GM19397 (cell line): ENCODE measurements around the gene OR6S1.
"Not testable (repeated sequence)": the region's sequence is repeated elsewhere in the genome, so short reads cannot be mapped to it uniquely, and the experiment has no call there.

Source experiments
- ATAC-seq: cut with Tn5 transposase; IDR thresholded peaks from one replicate; pipeline ENCODE4 v1.9.1; 2021; ENCODE audit warnings: mild to moderate bottlenecking, moderate library complexity; ENCODE audit not compliant: unreplicated experiment

The OR6S1 gene

DNA sequence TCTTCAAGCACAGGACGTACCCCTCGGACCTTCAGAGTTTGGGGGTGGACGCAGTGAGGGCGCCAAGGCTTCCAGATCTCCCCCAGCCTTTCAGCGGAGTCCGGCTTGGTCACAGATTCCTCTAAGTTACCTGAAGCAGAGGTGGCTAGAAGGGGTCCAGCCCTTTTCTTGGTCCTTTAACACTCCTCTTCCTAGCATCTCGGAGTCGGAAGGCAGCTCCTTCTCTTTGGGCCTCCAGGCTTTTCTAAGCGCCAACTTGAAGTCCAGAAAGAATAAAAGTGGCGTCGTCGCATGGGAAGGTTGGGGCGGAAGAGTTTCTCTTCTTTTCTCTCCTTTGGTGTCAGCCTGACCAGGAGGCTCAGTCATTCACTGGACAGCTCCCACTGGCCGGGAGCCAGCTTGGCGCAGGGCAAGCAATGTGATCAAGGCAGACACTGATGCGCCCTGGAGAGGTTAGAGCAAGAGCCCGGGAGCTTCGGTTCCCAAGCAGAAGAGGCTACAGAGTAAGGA, 9.6 kb downstream of the OR6S1 start:
- ATAC-seq, result peak; percentile 1

DNA sequence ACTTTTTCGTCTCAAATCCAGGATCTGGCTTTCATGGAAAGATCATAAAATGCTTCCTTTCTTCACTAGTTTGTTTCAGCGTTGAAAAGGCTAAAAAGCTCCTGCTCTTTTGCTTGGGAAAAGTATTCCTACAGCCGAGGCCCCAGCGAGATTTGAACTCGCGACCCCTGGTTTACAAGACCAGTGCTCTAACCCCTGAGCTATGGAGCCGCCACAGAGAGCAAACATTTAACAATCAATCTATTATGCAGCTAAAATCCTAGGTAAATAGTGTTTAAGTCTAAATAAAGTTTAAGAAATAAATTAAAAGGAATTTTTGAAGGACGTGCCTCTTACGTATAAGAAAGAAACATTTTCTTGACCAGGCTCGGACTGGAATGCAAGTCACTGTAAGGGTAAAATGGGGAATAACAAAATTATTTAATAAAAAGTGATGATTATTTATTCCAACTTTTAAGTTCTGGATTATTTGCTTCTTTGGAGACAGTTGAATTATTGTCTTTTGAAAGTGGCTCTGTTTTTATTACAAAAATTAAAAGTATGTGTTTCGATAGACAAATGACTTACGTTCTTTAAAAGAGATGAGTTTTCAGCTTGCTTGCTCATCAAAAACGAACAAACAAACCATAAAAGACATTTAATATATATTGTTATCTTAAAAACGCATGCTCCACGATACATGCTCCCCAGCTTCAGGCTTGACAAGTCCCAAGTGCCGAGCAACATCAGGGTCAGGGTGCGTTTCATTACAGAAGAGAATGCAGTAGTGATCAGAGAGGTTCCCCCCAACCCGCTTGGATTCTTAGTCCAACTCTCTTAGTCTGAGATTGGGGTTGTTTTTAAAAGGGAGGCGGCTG, 10.2 kb downstream of the OR6S1 start:
- no peak for ATAC-seq

DNA sequence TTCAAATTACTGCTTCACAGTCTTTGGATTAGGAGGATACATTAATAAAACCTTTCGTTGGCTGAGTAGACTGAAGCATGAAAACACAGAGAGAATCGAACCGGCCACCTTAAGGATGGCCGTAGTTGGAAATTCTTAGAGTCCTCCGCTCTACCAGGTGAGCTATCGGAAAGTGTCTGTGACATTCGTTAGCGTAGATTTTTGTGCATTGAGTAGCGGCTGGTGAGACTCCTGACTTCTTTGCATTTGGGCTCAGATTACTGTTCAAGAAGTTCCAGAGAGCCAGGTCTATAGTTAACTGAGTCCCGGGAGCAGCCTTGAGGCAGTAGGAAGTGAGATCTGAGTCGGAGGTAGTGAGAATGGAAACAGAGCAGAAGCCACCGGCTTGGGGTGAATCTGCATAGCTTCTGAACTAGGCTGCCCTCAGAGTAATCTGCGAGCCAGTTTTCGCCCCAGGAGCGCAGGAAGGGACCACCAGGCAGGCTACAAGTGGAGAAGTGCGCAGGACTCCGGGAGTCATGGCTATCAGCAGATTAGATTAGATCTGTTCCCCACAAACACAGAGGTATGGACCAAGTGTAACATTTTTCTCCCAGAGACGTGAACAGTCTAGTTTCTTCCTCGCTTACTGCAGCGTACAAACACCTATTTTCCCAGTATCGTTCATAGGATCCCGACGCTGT, 11.0 kb downstream of the OR6S1 start:
- no peak for ATAC-seq

DNA sequence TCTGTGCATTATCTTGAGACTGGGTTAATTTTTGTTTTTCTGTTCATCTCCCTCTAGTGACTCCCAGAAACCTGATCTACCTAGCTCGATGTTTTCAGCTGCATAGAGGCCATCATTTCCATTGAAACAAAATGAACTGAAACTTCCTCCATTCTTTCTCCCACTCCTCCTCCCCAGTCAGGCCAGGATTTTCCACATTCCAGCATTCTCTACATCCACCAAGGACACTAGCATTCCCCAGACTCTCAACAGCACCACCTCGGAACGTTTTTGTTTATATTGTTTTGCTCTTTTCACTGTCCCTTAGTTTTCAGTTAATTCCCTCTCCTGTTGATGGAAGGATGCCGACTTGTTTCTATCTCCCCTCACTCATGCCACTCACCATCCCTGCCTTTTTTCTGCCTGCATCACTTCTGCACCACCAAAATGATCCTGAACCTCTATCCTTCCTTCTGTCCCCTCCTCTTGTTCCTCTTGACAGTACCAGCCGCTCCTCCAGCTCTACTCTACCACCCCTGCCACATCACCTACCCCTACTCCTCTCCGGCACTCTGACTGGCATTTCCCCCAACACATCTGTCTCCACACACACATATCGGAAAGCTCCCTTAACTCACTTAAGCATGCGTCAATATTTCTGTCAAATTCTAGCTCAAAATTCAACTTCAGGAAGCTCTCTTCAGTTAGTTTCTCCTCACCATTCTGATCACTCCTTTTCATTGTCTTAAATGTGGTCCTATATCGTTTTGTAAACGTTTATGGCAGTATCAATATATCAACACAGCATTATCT, 13.2 kb downstream of the OR6S1 start:
- no peak for ATAC-seq

DNA sequence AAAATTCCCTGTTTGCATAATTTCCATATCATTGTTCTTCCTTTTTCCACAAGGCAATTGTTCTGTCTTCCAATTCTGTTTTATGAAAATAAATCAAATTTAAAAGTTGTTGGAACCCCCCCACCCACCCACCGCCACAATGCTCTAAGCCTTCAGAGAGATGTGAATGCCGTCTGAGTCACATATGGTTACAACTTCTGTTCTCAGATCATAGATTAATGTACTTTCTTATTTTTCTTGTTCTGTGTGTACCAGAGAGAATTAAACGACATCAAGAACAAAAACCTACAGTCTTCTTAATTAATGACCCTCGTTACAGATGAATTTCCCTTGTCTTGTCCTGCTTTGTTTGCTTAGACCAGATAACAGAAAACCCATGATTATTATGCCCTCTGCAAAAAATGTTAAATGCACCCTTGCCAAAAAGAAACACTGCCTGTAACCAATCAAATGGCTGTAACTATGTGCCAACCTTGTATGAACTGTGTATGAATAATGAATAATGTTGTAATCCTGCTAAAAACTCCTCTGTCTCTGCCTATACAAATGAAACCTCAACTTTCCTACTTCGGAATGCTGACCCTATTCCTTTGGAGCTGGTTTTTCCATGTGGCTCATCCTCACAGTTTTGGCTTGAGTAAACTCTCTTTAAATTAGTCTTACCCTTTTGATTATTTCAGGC, 14.0 kb downstream of the OR6S1 start:
- ATAC-seq, result no peak

DNA sequence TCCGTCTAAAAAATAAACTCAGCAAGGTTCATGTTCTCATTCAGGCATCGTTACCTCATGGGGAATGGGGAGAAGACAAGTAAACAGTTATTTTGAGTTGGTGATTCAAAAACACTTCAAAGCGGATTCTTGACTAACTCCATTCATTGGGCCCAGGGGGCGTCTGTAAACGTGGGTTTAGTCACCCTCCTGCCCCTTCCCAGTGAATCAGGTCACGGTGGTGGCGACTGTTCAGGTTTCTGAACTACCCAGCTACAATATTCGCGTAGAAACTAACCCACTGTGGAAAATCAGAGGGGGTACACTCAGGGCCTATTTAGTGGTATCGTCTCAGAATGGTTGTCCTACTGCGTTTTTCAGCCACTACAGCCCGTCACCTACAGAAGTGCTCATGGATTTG, 15.2 kb downstream of the OR6S1 start:
- no peak for ATAC-seq

DNA sequence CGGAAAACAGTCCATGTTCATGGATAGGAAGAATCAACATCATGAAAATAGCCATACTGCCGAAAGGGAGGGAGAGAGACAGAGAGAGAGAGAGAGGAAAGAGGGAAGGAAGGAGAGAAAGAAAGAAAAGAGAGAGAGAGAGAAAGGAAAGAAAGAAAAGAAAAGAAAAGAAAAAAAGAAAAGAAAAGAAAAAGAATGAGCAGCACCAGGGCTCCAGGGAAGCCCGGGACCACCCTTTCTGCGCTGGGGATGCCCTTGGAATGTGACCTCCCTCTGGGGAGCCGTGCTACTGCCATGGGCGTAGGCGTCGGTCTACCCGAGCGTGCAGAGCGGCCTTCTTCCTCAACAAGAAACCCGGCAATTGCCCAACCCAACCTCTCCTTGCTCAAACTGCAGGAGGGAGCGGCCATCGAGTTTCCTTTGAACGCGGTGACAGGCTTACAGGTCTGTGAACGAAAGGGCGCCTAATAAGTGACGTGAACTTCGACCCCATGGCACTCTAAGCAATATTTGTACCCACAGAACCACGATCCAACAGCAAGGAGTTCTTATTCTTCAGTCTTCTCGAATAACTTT, 16.9 kb downstream of the OR6S1 start:
- peak; percentile 38 for ATAC-seq

DNA sequence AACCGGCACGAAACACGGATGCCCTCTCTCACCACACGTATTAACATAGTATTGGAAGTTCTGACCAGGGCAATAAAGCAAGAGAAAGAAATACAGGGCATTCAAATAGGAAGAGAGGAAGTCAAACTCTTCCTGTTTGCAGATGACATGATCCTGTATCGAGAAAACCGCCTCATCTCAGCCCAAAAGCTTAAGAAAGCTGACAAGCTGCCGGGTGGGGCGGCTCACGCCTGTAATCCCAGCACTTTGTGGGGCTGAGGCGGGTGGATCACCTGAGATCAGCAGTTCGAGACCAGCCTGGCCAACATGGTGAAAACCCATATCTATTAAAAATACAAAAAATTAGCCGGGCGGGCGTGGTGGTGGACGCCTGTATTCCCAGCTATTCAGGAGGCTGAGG, 17.7 kb downstream of the OR6S1 start:
- ATAC-seq, result no peak

DNA sequence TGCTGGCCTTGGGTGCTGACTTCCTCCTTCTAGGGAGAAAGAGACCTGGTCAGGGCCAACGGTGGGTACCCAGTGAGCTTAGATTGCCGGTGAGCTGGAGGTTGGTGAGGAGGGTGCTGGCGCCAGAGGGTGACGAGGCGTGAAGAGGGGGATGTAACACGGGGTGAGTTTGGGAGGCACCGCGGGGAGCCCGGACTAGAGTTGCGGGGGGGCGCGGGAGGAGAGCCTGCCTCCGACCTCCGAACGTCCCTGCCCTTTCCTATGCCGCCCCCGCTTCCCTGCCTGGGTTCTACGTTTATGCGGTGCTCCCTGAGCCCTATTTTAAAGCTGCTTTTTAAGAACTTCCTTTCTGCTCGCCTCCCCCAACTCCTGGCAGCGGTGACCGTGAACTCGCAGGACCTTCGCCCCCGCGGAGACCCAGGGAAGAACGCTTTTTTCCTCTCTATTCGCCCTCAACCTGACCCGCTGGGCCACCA, 18.6 kb downstream of the OR6S1 start:
- no peak for ATAC-seq

DNA sequence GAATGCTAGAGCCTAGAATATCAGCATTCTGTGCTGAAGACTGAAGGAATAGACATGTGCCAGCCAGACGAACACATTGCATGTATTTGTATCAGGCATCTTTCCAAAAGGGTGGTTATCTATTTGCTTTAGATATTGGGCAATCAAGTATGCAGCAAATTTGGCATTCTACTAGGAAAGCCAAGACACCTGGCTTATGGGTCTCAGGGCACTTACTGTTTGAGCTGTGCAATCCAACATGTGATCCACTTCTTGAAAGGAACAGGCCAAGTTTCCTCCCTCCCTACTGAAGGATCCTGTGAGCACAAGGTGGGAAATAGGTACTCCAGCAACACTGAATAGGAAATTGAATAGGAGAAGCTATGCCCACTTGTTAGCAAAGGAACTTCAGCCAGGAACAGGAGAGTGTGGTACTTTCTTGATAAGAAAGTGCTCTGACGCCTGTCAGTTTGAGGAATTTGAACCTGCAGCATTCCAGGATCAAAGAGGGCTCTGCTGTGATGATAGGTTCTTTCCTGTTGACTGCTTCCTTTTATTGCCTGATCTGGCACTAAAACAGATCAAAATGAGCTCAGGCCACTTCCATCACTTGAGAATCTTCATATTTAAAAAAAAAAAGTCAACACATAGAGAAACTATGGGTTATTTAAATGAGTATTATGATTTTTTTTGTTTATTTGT, 20.6 kb downstream of the OR6S1 start:
- ATAC-seq, result no peak

DNA sequence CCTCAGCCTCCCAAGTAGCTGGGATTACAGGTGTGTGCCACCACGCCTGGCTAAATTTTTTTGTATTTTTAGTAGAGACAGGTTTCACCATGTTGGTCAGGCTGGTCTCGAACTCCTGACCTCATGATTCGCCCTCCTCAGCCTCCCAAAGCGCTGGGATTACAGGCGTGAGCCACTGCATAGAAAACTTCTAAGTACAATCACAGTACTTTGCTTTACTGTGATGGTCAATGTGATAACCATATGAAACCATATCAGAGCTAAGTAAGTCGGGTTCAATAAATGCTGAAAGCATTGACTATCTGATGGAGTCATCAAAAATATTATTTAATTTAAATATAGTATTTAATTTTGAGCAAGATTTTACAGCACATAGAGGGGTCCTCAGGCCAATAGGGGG, 21.8 kb downstream of the OR6S1 start:
- ATAC-seq, result not testable (repeated sequence)

DNA sequence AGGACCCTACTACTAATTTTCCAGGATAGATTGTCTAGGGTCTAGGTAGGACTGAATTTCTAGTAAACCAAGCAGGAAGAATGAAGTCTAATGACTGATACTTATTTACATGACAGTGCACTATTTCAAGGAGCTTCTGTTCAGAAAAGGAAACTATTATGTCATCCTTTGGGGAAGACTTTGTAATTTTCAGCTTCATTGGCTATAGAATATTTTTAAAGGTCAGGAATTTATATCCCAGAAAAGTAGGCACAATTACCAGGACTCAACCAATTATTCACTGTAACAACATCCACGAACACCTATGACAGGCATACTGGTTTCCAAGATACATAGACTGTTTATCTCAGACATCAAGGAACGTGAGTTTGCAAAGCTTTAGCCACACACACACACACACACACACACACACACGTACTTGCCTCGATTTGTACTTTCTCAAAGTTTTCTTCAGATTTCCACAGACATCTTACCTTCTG, 23.2 kb downstream of the OR6S1 start:
- no peak for ATAC-seq

DNA sequence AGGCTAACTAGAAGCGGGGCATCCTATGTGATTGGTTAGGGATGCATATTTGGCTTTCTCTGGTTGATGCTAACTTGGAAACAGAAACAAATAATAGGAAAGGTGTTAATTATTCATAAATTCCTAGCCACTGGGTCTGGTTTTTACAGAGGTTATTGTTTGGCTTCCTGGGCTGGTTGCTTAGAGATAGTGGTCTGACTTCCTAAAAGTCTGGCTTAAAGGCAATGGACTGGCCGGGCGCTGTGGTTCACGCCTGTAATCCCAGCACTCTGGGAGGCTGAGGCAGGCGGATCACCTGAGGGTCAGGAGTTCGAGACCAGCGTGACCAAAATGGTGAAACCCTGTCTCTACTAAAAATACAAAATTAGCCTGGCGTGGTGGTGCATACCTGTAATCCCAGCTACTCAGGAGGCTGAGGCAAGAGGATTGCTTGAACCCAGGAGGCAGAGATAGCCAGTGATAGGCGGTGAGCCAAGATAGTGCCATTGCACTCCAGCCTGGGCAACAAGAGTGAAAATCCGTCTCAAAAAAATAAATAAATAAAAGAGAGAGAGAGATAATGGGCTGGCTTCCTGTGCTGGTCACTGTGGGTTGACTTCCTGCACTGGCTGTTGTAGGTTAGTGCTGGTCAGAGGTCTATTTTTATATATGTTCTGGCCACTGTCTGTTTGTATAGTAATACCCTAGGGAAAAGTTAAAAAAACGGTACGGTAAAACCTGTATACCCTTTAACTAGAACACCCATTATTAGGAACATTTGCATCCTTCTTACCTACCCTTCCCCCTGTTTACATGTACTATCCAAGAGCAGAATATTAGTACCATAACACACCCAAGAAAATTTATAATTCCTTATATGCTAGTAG, 24.1 kb downstream of the OR6S1 start:
- ATAC-seq, result peak; percentile 40

DNA sequence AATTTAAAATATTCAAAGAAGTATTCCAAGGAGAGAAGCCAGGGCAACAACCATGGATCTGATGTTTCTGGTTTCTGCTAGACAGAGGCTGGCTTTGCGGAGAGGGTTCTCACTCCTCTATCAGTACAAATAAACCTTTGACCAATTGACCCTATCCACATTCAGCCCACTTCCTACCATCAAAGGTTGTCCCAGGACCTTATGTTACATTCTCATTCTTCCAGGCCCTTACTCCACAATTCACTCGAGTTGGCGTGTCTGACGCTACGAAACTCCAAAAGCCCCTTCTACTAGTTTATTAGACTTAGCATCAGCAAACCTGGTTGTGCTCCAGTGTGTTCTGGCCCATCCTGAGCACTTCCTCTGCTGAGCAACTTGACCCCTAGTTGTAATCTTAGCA, 25.5 kb downstream of the OR6S1 start:
- ATAC-seq, result no peak

DNA sequence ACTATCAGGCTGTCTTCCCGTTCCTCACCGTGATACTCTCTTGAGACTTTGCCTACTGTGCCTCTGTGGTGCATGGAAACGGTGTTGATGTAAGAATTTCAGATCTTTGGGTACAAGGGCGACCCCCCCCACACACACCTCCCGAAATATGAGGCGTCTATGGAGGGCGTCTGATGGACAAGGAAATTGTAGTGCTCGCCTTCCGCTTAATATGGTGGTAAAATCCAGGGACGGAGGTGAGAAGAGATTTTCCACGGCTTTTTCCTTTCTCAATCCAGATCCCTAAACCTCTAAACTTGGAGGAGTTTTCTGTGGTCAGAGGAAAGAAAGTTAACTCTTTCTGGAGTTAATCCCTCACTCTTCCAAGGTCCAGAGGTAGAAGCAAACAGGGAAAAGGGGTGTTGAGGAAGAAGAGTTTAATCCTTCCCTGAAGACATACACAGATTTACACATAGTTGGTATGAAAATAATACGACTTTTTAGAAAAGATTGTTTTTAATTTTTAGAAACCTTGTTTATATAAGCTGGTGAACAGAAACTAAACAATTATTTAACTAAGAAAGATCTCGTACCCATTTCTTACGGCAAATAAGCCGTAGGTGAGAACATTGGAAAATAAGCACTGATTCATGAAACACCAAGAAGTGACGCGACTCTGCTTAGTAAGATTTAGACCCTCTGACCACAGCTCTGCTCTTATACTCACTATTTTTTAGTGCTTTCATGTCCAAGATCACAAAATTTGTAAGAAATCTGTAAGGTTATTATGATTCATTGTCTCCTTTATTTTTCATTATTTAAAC, 27.3 kb downstream of the OR6S1 start:
- ATAC-seq, result no peak

DNA sequence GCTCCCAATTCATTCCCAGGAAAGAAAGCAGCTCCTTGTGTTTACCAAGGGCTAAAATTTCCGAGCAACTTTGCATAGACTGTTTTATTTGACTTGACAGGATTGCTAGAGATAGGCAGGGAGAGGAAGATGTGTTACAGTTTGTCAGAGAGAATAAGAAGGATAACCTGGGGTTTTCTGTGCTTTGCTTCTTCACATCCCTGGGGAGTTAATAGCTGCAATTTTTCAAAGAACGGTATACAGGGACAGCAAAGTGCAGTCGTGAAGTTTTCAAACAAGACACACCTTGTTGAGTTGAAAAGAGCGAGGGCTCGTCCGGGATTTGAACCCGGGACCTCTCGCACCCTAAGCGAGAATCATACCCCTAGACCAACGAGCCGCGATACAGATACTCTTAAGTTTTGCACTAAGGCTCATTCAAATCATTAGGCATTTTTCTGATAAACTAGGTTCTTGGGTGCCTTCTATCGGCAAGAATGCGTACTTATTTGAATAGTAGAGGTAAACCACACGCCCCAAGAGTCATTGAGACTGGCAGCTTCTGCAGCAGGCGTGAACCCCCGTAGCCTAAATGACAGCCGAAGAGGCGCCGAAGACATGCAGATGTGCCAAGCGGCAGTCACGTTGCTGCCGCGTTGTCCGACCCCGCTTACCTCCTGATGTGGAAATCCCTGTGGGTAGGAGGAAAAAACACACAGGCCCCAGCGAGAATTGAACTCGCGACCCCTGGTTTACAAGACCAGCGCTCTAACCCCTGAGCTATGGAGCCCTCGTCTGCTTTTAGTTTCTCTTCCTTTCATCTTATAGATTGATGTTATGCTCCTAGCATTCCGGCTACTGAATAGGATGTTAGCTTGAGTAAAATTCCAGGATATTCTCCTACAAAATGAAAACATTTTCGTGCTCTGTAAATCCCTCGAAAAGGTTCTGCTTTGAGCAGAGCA, 28.1 kb downstream of the OR6S1 start:
- peak; percentile 69 for ATAC-seq

DNA sequence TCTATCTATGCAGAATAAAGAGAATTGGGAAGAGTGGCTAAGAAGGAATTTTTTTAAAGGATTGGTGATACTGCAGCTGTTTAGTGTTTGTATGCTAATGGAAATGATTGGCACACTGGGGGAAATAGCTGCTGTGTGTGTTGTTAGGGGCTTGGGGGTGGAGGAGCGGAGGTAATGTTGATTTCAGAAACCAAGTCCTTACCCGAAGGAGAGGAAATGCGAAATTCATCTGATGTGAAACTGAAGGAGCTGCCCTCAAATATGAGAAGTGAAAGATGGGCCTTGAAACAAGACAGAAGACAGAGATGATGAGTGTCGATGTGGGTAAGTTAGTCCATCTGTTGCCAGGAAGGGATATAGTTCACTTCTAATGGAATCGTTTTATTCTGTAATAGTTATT, 29.1 kb downstream of the OR6S1 start:
- no peak for ATAC-seq
